ENCODE measurements around the gene MROH7.

DNA sequence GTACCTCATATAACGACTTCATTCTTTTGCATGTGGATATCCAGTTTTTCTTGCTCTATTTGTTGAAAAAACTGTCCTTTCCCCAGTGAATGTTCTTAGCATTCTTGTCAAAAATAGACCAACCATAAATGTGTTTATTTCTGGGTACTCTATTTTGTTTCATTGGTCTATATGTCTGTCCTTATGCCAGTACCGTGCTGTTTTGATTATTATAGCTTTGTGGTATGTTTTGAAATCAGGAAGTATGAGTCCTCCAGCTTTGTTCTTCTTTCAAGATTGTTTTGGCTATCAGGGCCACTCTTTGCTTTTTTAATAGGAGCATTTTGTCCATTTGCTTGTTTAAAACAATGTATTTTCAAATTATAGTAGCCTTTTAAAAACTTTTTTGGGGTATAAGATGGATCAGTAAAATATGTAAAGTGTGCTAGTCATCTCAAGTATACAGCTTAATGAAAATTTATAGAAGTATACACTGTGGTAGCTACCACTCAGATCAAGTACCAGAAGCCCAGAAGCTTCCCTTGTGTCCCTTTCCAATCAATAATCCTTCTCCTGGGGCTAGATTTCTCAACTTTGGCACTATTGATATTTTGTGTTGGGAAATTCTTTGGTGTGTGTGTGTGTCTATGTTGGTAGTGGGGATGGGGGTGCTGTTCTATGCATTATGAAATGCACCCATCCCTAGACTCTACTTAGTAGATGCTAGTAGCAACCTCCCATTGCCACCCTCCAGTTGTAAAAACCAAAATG lies 16.8 kb downstream of the MROH7 start:
- TF ChIP-seq, protein P1, sequence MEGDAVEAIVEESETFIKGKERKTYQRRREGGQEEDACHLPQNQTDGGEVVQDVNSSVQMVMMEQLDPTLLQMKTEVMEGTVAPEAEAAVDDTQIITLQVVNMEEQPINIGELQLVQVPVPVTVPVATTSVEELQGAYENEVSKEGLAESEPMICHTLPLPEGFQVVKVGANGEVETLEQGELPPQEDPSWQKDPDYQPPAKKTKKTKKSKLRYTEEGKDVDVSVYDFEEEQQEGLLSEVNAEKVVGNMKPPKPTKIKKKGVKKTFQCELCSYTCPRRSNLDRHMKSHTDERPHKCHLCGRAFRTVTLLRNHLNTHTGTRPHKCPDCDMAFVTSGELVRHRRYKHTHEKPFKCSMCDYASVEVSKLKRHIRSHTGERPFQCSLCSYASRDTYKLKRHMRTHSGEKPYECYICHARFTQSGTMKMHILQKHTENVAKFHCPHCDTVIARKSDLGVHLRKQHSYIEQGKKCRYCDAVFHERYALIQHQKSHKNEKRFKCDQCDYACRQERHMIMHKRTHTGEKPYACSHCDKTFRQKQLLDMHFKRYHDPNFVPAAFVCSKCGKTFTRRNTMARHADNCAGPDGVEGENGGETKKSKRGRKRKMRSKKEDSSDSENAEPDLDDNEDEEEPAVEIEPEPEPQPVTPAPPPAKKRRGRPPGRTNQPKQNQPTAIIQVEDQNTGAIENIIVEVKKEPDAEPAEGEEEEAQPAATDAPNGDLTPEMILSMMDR (IDR thresholded peaks at IDR 0.05) = no peak
- no peak for TF ChIP-seq POLR2A (IDR thresholded peaks at IDR 0.05)
